Pancreas (tissue), 10 donors: ENCODE results near the gene KCNG2. TPM values are rescaled to one million over a fixed set of nuclear protein-coding genes. Genes with fewer than 3 reads are reported as not detected.

Experiments
- ATAC-seq, 4 donors: fragments of 200-7000 bp; cut with Tn5 transposase; one replicate each; pipeline versions ENCODE4 v1.8.0 to v1.9.1; 2020; ENCODE audit warnings: mild to moderate bottlenecking in 4 of 4, moderate library complexity in 4 of 4
- DNase-seq, 6 donors: peaks; one replicate each; pipeline ENCODE4 v3.0.0-alpha.2; 2020
- FAIRE-seq: peaks from 2 replicates; lab custom pipeline; 2012; peaks lifted over from hg19 to GRCh38; lab: Jason Lieb, UNC
- H3K27ac ChIP-seq, 4 donors: fragments of 200-600 bp; sonication (generic); 1 replicate in 3 of 4; 2 replicates in 1 of 4; pipeline versions ENCODE4 v1.5.0 to v1.8.0; 2020
- H3K27me3 ChIP-seq, 4 donors: fragments of 200-600 bp; one replicate each; pipeline ENCODE4 v1.8.0; 2021
- H3K36me3 ChIP-seq, 3 donors: fragments of 200-600 bp; sonication (generic) in 1 of 3; one replicate each; pipeline versions ENCODE4 v1.5.0 to v1.8.0; 2020 to 2021
- H3K4me1 ChIP-seq, 3 donors: fragments of 200-600 bp; one replicate each; pipeline ENCODE4 v1.8.0; 2021
- H3K4me3 ChIP-seq, 4 donors: fragments of 200-600 bp; sonication (generic) in 2 of 4; one replicate each; pipeline versions ENCODE4 v1.5.0 to v1.8.0; 2020 to 2021
- H3K9me3 ChIP-seq, 4 donors: fragments of 200-600 bp; one replicate each; pipeline ENCODE4 v1.8.0; 2021
- CTCF ChIP-seq, 4 donors: fragments of 200-600 bp; sonication (generic) in 3 of 4; IDR thresholded peaks; one replicate each; pipeline versions ENCODE4 v1.5.0 to v1.8.0; 2021; ENCODE audit warnings: antibody characterized with exemption in 4 of 4
- WGBS, 2 donors: extraction: QIAGEN DNeasy Blood & Tissue Kit; methylation state at CpG; one replicate each; pipeline ENCODE4 v1.1.7; 2013; 5-methylcytosine and 5-hydroxymethylcytosine counted together
- intact Hi-C, 3 donors: fragments of 100-400 bp; cut with DNase I; formaldehyde crosslinking; loops; one replicate each; pipeline versions ENCODE4 v1.11.1 to v1.14.2; 2022
- polyA plus RNA-seq, 2 donors: library from polyadenylated mRNA; stranded (reverse); fragments of 200-250 nt; gene quantifications; one replicate each; pipeline ENCODE4 v1.2.3, GENCODE V29; 2013
- total RNA-seq, 6 donors: library from RNA; stranded (reverse); fragmentation: NEBNext Ultra II Directional in 4 of 6; extraction: Animal tissue kit (Norgen Biotek cat#: 25700) in 4 of 6; gene quantifications; one replicate each; pipeline versions ENCODE4 v1.2.1 to v1.2.4, GENCODE V29; 2021 to 2023
- donor health status: healthy with polysubstance abuse.
- donor health status: DM: no; HTN: no; CAD: no; lungs with moderate emphysema.
- donor health status: DM: no; HTN: no; CAD: no.
- donor health status: control.
- donor health status: control.
- donor health status: Bipolar disorder and iron deficiency.
- donor health status: DM: yes; HTN: yes; CAD: no.
- donor health status: DM: no; HTN: no; CAD: no.
- donor health status: DM: no; HTN: no; CAD: no.
- donor health status: DM: yes; HTN: yes; CAD: no.

The KCNG2 gene
- total and polyA plus RNA-seq, 8 donors = 0.12 to 0.22 (median 0.13) TPM; not detected in 5

GRCh38 chr18:79904357-79905147 is 106.8 kb downstream of the KCNG2 start:
- Histone ChIP-seq H3K36me3 (peaks cover 3 to 8% (median 8%) of the 10 kb centered on the region in 3 donors), H3K27me3 (no peaks in the 10 kb centered on the region), H3K27ac (no peak overlapping the region), H3K4me3 (no peak overlapping the region), H3K9me3 (no peaks in the 10 kb centered on the region), H3K4me1 (no peaks in the 10 kb centered on the region)
- DNase-seq (peak in 2 of 6 donors; percentile 6 to 69), FAIRE-seq (no peak), ATAC-seq (peak in 1 of 4 donors; percentile 7)
- 95 to 97% methylated on average over 26 to 27 of the region's 27 CpGs for WGBS, 2 donors
- intact Hi-C loops = no loop called here
- TF ChIP-seq CTCF (IDR thresholded peaks at IDR 0.05) = no peak

GRCh38 chr18:79905389-79905911 is 107.7 kb downstream of the KCNG2 start:
- H3K36me3 ChIP-seq = peaks cover 3 to 8% (median 8%) of the 10 kb centered on the region in 3 donors
- no peak for TF ChIP-seq CTCF (IDR thresholded peaks at IDR 0.05)
- 93 to 96% methylated on average over 21 of the region's 21 CpGs for WGBS, 2 donors
- ATAC-seq = no peak
- no peak overlapping the region for H3K4me3 ChIP-seq
- intact Hi-C loops = no loop called here
- no peak overlapping the region for H3K27ac ChIP-seq
- H3K9me3 ChIP-seq = no peaks in the 10 kb centered on the region
- H3K4me1 ChIP-seq = no peaks in the 10 kb centered on the region
- no peak for DNase-seq
- no peak for FAIRE-seq
- no peaks in the 10 kb centered on the region for H3K27me3 ChIP-seq

- H3K4me3 ChIP-seq = no peak overlapping the region
- H3K4me1 ChIP-seq = no peaks in the 10 kb centered on the region
- 78 to 84% methylated on average over 1 of the region's 1 CpG for WGBS, 2 donors
- H3K27ac ChIP-seq = no peak overlapping the region
- no peak for ATAC-seq
- H3K27me3 ChIP-seq = no peaks in the 10 kb centered on the region
- DNase-seq = no peak
- H3K36me3 ChIP-seq = peaks cover 3 to 8% (median 8%) of the 10 kb centered on the region in 3 donors
- intact Hi-C loops = no loop called here
- no peak for TF ChIP-seq CTCF (IDR thresholded peaks at IDR 0.05)
- no peaks in the 10 kb centered on the region for H3K9me3 ChIP-seq
- no peak for FAIRE-seq
These were observed 108.3 kb downstream of the KCNG2 start for GRCh38 chr18:79905993-79906392.

- FAIRE-seq (no peak), DNase-seq (no peak), ATAC-seq (no peak)
- no peak overlapping the region for H3K27ac ChIP-seq
- H3K4me3 ChIP-seq = no peak overlapping the region
- H3K4me1 ChIP-seq = no peaks in the 10 kb centered on the region
- H3K9me3 ChIP-seq = no peaks in the 10 kb centered on the region
- no peak for TF ChIP-seq CTCF (IDR thresholded peaks at IDR 0.05)
- WGBS, 2 donors = 94 to 99% methylated on average over 2 of the region's 2 CpGs
- no peaks in the 10 kb centered on the region for H3K27me3 ChIP-seq
- peaks cover 3 to 8% (median 8%) of the 10 kb centered on the region in 3 donors for H3K36me3 ChIP-seq
- intact Hi-C loops = no loop called here
These were observed 109.0 kb downstream of the KCNG2 start for GRCh38 chr18:79906706-79907105.
